Stimulated activated CD8-positive, alpha-beta memory T cell treated with anti-CD3 and anti-CD28 coated beads, Interleukin-15, amount 100 ng/mL, for 48 hours (primary cell): Measurements from ENCODE around the gene SNTA1.
"Not testable (repeated sequence)": the region's sequence is repeated elsewhere in the genome, so short reads cannot be mapped to it uniquely, and the experiment has no call there.

ENCODE experiments used
- DNase-seq, 2 donors: peaks; one replicate each; pipeline ENCODE4 v3.0.0-alpha.2; 2020; ENCODE audit warnings: low read depth in 2 of 2

SNTA1 gene

DNA sequence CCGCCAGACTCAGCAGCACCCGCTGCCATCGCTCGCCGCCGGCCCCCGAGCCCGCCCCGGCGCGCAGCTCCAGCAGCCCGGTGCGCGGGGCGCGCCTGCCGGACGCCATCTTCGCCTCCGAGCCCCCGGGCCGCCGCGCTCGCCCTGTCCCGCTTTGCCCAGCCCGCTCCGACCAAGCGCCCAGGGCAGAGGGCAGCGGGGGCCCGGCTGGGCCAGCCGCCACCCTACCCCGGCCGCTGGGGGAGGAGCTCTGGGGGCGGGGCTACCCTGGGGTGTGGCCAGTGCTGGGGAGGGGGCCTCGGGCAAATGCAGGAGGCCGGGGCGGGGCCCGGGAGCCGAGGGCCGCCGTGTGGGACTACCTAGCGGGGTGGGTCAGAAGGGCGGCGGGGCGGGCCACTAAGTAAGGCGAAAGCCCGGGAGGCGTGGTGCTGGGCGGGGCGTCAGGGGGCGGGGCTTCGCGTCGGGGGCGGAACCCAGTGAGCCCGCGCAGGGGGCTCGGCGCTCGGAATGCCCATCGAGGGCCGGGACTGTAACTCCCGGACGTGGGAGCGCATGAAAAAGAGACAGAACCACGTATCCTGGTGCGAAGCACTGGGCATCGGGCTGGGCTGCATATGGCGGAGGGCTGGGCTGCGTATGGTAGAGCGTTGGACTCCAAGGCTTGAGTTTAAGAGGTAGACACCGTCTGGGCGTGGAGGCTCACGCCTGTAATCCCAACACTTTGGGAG lies at the start of gene SNTA1:
Gene SNTA1 (minus strand): TSS at position 252 of the 728 bp plus-strand sequence. CDS start 143 bp downstream, at position 109.
- DNase-seq: peak; percentile 80 to 87

GRCh38 chr20:33490934-33491656 lies 47.5 kb upstream of the SNTA1 start:
- no peak for DNase-seq

GRCh38 chr20:33490023-33490933 lies 46.7 kb upstream of the SNTA1 start, which contains the start of gene CBFA2T2:
Gene CBFA2T2 (plus strand): TSS chr20:33490096. CDS start chr20:33490268, 172 bp downstream.
- no peak for DNase-seq

DNA sequence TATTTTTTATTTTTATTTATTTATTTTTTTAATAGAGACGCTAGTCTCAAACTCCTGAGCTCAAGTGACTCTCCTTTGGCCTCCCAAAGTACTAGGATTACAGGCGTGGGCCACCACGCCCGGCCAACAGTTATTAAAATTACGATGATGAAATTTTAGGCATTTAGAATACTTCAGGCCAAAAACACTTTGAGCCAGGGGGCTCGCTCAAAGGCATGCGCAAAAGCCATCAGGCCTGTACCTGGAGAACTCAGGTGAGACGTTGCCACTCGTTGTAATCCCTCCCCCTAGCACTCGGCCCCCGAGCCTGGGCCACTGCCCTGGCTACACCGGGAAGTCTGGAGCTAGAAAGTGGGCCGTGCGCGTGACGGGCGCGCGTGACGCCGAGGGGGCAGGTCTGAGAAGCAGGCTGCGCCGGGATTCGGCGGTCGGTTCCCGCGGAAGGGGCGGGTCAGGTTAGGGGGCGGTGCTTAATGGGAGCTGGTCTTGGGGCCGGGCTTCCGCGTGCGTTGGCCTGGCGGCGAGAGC lies 46.0 kb upstream of the SNTA1 start:
- peak; percentile 98 for DNase-seq

GRCh38 chr20:33488661-33489494 lies 45.3 kb upstream of the SNTA1 start:
- DNase-seq: not testable (repeated sequence)

GRCh38 chr20:33488201-33488600 lies 44.6 kb upstream of the SNTA1 start:
- DNase-seq: no peak

DNA sequence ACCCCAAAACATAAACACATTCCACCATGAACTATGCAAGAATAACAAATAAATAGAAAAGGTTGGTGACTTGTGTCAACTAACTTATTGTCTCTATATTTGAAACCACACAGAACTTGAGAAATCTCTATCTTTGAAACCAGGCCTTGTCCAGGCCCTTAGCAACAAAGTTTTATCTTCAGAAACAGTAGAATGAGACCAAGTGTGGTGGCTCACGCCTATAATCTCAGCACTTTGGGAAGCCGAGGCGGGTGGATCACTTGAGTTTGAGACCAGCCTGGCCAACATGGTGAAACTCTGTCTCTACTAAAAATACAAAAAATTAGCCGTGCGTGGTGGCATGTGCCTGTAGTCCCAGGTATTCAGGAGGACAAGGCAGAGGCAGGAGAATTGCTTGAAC lies 39.6 kb upstream of the SNTA1 start:
- not testable (repeated sequence) for DNase-seq

GRCh38 chr20:33482581-33482980 lies 39.0 kb upstream of the SNTA1 start:
- no peak for DNase-seq

- no peak for DNase-seq
Observed at GRCh38 chr20:33481431-33481941, 37.9 kb upstream of the SNTA1 start.

- DNase-seq: no peak
Observed at GRCh38 chr20:33480048-33480447, 36.5 kb upstream of the SNTA1 start.

DNA sequence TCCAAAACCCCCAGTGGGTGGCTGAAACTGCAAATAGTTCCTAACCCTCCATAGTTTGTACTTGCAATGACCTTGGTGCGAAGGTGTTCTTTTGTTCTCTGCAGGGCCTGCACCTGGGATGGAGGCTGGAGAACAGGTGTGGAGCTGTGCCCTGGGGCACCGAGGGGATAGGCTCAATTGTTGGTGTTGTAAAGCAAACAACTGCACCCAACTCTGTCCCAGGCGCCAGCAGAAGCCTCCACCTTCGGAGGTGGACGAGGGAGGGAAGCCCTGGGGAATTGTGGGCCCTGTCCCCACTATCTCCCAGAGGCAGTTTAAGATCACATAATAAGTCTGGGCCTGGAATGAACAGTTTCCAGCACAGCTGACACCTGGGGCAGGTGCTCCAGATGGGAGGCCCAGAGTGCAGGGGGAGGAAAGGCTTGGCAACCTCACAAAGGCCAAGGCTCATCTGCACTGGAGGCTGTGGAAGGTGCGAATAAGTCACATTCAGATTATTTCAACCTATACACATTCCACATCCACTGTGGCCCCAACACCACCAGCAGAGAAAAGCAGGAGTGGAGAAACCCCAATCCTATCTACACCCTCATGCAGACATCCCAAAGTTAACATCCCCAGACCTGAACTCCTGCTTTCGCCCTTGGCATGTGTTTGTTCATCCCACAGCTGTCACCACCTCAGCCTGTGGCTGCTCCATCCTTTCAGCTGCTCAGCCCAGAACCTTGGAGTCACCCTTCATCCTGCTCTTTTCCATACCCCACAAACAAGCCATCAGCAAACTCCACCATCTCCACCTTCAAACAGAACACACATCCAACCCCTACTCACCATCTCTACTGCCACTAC lies 34.0 kb upstream of the SNTA1 start:
- no peak for DNase-seq

DNA sequence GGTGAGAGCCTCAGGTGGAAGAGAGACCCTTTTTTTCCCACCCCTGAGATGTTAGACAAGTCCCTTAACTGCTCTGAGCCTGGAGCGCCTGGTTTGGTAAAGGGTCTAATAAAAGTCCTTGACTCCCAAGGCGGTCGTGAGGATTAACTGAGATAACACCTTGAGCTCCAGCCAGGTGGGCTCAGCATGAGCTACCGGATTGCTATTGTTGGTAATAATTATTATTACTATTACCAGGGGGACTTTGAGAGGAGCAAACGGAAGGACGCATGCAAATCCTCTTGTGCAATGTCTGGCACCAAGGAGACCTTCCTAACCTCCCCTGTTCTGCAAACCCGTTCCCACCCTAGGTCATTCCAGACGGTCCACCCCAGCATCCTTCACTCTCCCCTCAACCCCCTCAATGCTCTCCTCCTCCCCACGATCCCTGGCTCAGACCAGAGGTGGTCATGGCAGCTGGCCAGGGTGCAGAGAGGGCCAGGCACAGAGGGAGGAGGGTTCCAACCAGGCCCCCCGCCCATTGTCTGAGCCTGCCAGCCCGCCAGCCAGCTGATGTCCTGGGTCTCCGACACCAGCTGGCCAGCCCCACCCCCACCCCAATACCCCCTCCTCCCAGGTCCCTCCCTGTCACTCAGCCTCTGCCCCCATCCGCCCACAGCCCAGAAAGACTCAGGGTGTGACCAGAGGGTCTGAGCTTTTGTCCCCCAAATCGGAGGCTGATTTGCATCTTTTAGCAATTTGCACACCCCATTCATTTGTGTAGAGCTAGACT lies 32.0 kb upstream of the SNTA1 start:
- no peak for DNase-seq

DNA sequence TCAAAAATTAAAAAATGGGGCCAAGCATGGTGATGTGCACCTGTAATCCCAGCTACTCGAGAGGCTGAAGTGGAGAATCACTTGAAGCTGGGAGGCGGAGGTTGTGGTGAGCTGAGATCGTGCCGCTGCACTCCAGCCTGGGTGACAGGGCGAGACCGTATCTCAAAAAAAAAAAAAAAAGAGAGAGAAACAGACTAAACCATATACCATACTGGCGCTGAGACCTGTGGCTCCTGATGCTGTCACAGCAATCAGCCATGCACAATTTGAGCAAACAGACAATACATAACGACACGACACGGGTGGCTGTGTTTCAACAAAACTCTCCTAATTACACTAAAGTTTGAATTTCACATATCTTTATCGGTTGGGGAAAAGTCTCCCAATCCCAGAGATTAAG lies 31.4 kb upstream of the SNTA1 start:
- no peak for DNase-seq

DNA sequence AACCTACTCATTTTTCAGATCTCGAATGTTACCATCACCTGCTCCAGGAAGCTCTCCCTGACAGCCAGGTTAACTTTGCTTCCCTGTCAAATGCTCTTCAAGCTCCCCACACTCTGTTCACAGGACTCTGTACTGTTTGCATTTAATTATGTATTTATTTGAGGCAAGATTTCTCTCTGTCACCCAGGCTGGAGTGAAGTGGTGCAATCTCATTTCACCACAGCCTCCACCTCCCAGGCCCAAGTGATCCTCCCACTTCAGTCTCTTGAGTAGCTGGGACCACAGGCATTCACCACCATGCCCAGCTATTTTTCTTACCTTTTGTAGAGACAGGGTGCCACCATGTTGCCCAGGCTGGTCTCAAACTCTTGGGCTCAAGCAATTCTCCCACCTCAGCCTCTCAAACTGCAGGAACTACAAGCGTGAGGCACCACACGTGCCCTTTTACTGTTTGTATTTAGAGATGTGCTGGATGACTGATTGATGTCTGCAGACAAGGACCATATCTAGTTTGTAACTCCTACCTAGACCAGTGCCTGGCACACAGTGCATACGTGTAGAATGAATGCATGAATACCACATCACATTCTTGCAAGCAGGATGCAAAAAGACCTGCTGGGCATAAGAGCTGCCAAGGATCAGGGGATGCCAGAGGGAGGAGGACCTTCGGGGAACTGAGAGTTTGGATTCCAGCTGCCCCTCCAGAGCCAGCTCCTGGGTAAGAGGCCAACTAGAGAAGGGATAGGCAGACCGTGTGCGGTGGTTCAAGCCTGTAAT lies 30.7 kb upstream of the SNTA1 start:
- no peak for DNase-seq

DNA sequence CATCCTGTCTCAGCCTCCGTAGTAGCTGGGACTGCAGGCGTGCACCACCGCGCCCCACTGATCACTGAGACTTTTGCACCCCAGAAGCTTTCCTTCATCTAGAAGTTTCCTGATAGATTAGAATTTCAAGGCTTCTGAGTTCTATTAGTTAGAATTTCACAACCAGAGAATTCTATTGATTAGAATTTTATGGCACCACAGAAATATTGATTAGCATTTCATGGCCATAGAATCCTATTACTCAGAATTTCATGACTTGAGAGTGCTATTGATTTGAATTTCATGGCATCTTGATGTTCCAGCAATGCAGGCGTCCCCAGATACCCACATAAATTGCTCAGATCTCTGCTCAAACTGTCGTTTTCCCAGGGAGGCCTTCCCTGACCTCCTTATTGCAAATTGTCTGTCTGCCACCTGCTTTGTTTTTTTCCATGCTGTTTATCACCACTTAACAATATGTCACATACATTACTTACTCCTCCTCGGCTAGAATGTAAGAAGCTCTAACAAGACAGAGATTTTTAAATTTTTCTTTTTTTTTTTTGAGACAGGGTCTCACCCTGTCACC lies 29.4 kb upstream of the SNTA1 start:
- DNase-seq: no peak

GRCh38 chr20:33470866-33471265 lies 27.3 kb upstream of the SNTA1 start:
- no peak for DNase-seq

GRCh38 chr20:33470457-33470856 lies 26.9 kb upstream of the SNTA1 start:
- no peak for DNase-seq

DNA sequence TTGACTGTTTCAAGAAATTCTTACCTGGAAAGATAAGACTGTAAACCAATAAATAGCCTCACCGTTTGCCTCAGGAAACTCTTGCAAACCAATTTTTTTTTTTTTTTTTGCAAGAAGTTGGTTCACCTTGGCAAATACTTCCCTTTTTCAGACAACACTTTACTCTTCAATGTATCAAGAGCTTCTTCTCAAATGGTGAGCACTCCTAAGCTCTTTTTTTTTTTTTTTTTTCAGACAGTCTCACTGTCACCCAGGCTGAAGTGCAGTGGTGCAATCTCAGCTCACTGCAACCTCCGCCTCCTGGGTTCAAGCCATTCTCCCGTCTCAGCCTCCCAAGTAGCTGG lies 22.7 kb upstream of the SNTA1 start:
- no peak for DNase-seq
